Measurements from ENCODE around the gene PLXNA4.

DNA sequence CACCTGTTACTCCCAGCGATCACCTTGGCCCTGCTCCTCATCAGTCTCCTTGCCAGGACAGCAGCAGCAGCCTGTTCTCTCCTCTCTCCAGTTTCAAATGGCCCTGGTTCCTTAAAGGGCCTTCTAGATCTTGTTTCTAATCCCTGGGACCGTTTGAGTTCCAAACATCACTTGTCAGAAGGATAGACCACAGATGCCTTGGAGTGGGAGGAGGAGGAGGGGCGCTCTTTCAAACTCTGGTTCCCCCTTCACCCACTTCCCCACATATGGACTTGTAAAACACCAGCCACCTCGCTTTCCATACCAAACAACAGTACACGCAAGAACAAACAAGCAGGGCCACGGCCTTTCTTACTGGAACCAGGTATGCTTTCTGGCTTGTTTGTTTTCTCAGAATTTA lies 104.8 kb downstream of the PLXNA4 start:
- TF ChIP-seq, protein P1, sequence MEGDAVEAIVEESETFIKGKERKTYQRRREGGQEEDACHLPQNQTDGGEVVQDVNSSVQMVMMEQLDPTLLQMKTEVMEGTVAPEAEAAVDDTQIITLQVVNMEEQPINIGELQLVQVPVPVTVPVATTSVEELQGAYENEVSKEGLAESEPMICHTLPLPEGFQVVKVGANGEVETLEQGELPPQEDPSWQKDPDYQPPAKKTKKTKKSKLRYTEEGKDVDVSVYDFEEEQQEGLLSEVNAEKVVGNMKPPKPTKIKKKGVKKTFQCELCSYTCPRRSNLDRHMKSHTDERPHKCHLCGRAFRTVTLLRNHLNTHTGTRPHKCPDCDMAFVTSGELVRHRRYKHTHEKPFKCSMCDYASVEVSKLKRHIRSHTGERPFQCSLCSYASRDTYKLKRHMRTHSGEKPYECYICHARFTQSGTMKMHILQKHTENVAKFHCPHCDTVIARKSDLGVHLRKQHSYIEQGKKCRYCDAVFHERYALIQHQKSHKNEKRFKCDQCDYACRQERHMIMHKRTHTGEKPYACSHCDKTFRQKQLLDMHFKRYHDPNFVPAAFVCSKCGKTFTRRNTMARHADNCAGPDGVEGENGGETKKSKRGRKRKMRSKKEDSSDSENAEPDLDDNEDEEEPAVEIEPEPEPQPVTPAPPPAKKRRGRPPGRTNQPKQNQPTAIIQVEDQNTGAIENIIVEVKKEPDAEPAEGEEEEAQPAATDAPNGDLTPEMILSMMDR (IDR thresholded peaks at IDR 0.05; ENCODE audit: low read depth, low read length, missing input control), result no peak
- TF ChIP-seq EGR1 (IDR thresholded peaks at IDR 0.05; ENCODE audit: low read depth in 2 of 2), result no peak
